ENCODE measurements around the gene RBM28. TPM values are rescaled to one million over a fixed set of nuclear protein-coding genes. Genes with fewer than 3 reads are reported as not detected.

RBM28 gene
- polyA plus RNA-seq, 1 donor (not counting 4 experiments of a cell fraction or from before 2014, with no cell fraction given): 36.4 TPM

GRCh38 chr7:128370491-128370890 is 26.8 kb upstream of the RBM28 start:
- no peaks in the 10 kb centered on the region for H3K79me2 ChIP-seq (ENCODE audit: control insufficient read depth, insufficient read depth, low read length)
- no peak overlapping the region for H3K4me2 ChIP-seq (ENCODE audit: control insufficient read depth, extremely low read depth, insufficient read depth, low read depth, low read length)
- H3K4me3 ChIP-seq (ENCODE audit: control insufficient read depth in 2 of 3, extremely low read depth in 1 of 3, insufficient read depth in 2 of 3, low read depth in 1 of 3, low read length in 3 of 3): no peak overlapping the region
- no peak overlapping the region for H3K27ac ChIP-seq (ENCODE audit: control insufficient read depth, insufficient read depth, low read length)
- DNase-seq (ENCODE audit: low read depth, low spot score) (no peak), FAIRE-seq (no peak)
- H3K9me1 ChIP-seq (ENCODE audit: control insufficient read depth, extremely low read depth, insufficient read depth, low read length): no peaks in the 10 kb centered on the region
- H3K36me3 ChIP-seq (ENCODE audit: control insufficient read depth in 2 of 2, extremely low read depth in 1 of 2, insufficient read depth in 2 of 2, low read length in 2 of 2): no peaks in the 10 kb centered on the region
- dilution Hi-C loops (cut with MboI; ENCODE audit: extremely low pct_ligation_motif_present, low sequenced_read_pairs): no loop called here
- no peak overlapping the region for H3K9ac ChIP-seq (ENCODE audit: control insufficient read depth, extremely low read depth, insufficient read depth, low read length)
- no peak overlapping the region for H2AFZ ChIP-seq (ENCODE audit: control insufficient read depth, low read length)
- H3K9me3 ChIP-seq (ENCODE audit: control insufficient read depth, low read depth, low read length): no peaks in the 10 kb centered on the region
- no peaks in the 10 kb centered on the region for H3K27me3 ChIP-seq (ENCODE audit: control insufficient read depth, extremely low read depth, insufficient read depth, low read length)
- H3K4me1 ChIP-seq (ENCODE audit: control insufficient read depth, extremely low read depth, insufficient read depth, low read length): peaks cover 14% of the 10 kb centered on the region
- no peaks in the 10 kb centered on the region for H4K20me1 ChIP-seq (ENCODE audit: control insufficient read depth, extremely low read depth, insufficient read depth, low read length)
- TF ChIP-seq EZH2 (IDR thresholded peaks at IDR 0.05; ENCODE audit: low read length) (no peak), CTCF (optimal IDR thresholded peaks at IDR 0.05 in 1 of 3, IDR thresholded peaks at IDR 0.05 in 1 of 3, conservative IDR thresholded peaks at IDR 0.05 in 1 of 3; ENCODE audit: extremely low read depth in 1 of 3, insufficient read depth in 2 of 3, low read length in 3 of 3) (no peak)

- no peak for FAIRE-seq
These were observed 23.3 kb upstream of the RBM28 start for GRCh38 chr7:128366986-128367385.

More at GRCh38 chr7:128366986-128367385, 23.3 kb upstream of the RBM28 start:
- TF ChIP-seq CTCF (optimal IDR thresholded peaks at IDR 0.05 in 1 of 3, IDR thresholded peaks at IDR 0.05 in 1 of 3, conservative IDR thresholded peaks at IDR 0.05 in 1 of 3; ENCODE audit: extremely low read depth in 1 of 3, insufficient read depth in 2 of 3, low read length in 3 of 3): no peak
- no peak for TF ChIP-seq EZH2 (IDR thresholded peaks at IDR 0.05; ENCODE audit: low read length)
- Histone ChIP-seq H4K20me1 (ENCODE audit: control insufficient read depth, extremely low read depth, insufficient read depth, low read length) (no peaks in the 10 kb centered on the region), H3K79me2 (ENCODE audit: control insufficient read depth, insufficient read depth, low read length) (no peaks in the 10 kb centered on the region), H3K27ac (ENCODE audit: control insufficient read depth, insufficient read depth, low read length) (no peak overlapping the region), H2AFZ (ENCODE audit: control insufficient read depth, low read length) (no peak overlapping the region), H3K4me3 (ENCODE audit: control insufficient read depth in 2 of 3, extremely low read depth in 1 of 3, insufficient read depth in 2 of 3, low read depth in 1 of 3, low read length in 3 of 3) (no peak overlapping the region), H3K9me3 (ENCODE audit: control insufficient read depth, low read depth, low read length) (no peaks in the 10 kb centered on the region), H3K36me3 (ENCODE audit: control insufficient read depth in 2 of 2, extremely low read depth in 1 of 2, insufficient read depth in 2 of 2, low read length in 2 of 2) (no peaks in the 10 kb centered on the region), H3K9ac (ENCODE audit: control insufficient read depth, extremely low read depth, insufficient read depth, low read length) (no peak overlapping the region), H3K4me2 (ENCODE audit: control insufficient read depth, extremely low read depth, insufficient read depth, low read depth, low read length) (peak overlapping the region; percentile 70), H3K9me1 (ENCODE audit: control insufficient read depth, extremely low read depth, insufficient read depth, low read length) (no peaks in the 10 kb centered on the region), H3K4me1 (ENCODE audit: control insufficient read depth, extremely low read depth, insufficient read depth, low read length) (peaks cover 25% of the 10 kb centered on the region), H3K27me3 (ENCODE audit: control insufficient read depth, extremely low read depth, insufficient read depth, low read length) (no peaks in the 10 kb centered on the region)
- DNase-seq (ENCODE audit: low read depth, low spot score): no peak
- dilution Hi-C loops (cut with MboI; ENCODE audit: extremely low pct_ligation_motif_present, low sequenced_read_pairs): no loop called here

Data from keratinocyte (primary cell).